T-helper 9 cell (primary cell): Measurements from ENCODE around the gene SLC49A3.
A peak's percentile ranks its signal among the peaks of the same experiment; 100 is the strongest.
"Not testable (repeated sequence)": the region's sequence is repeated elsewhere in the genome, so short reads cannot be mapped to it uniquely, and the experiment has no call there.

ENCODE experiments used
- DNase-seq: peaks from one replicate; pipeline ENCODE4 v3.0.0-alpha.2; 2020

Gene SLC49A3

DNA sequence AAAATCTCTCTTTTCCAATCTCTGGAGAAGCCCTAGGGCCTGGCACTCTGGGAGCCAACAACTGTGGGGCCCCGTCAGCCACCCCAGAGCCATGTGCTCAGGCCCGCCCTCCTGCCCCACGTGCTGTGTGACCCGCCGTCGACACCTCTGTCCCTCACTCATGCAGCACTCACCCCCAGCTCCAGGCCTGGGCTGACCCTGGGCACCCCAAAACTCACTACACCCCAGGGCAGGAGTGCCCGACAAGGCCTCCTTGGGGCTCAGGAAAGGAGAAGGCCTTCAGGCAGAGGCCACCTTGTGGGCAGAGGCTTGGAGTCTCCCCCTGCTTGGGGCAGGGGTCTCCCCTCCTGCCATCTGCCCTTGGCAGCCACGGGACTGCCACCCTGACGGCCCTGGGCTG lies 8.9 kb downstream of the SLC49A3 start:
- DNase-seq: no peak

DNA sequence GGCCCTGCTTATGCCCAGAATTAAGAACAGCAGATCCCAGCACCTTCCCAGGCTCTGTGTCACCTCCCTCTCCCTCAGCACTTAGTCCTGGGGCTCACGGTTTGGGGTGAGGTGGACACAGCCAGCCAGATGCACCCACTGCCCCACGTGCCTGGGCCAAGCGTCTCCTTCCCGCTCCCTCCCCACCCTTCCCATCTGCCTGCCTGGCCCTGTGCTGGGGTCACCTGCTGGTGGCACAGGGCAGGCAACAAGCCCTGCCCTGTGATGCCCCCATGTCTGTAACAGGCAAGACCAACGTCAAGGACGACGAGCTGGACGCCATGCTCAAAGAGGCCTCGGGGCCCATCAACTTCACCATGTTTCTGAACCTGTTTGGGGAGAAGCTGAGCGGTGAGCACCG lies 9.3 kb downstream of the SLC49A3 start:
- no peak for DNase-seq

DNA sequence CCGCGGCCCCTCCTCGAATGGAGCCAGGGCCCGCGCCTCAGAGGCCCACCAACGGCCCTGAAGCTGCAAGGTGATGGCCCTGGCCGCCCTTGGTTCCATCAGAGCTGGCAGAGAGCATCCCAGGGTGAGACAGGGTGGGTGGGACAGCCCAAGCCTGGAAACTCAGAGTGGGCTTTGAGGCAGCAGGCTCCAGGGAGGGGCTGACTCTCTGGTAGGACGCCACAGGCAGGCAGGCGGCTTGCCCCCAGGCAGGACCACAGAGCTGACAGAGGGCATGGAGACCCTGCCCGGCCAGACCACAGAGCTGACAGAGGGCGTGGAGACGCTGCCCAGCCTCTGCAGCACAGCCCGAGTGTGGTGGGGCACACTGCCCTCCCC lies 9.9 kb downstream of the SLC49A3 start:
- no peak for DNase-seq

DNA sequence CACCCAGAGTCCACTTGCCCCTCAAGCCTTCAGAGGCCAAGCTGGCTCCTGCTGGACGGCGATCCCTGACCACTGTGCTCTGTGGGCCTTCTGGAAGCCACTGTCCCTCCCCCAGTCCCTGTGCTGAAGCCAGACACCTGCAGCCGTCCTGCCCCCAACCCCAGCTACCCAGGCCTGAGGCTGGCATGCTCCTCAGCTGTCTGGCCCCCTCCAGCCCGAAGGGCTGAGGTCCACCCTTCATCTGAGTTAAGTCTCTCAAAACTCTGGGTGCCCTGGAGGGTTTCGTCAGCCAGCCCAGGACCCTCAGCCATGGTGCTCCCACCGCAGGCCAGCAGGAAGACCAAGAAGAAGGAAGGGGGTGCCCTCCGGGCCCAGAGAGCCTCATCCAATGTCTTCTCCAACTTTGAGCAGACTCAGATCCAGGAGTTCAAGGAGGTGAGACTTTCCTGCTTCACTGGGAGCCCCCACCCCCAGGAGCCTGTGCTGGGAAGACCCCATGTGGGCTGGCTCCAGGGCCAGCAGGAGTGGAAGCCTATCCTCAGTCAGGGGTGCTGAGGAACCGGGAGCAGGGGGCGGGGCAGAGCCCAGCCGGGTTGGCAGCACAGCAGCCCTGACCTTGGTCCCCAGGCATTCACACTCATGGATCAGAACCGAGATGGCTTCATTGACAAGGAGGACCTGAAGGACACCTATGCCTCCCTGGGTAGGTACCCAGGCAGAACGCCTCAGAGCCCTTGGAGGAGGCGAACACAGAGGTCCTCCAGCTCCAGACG lies 10.4 kb downstream of the SLC49A3 start:
- DNase-seq: no peak

DNA sequence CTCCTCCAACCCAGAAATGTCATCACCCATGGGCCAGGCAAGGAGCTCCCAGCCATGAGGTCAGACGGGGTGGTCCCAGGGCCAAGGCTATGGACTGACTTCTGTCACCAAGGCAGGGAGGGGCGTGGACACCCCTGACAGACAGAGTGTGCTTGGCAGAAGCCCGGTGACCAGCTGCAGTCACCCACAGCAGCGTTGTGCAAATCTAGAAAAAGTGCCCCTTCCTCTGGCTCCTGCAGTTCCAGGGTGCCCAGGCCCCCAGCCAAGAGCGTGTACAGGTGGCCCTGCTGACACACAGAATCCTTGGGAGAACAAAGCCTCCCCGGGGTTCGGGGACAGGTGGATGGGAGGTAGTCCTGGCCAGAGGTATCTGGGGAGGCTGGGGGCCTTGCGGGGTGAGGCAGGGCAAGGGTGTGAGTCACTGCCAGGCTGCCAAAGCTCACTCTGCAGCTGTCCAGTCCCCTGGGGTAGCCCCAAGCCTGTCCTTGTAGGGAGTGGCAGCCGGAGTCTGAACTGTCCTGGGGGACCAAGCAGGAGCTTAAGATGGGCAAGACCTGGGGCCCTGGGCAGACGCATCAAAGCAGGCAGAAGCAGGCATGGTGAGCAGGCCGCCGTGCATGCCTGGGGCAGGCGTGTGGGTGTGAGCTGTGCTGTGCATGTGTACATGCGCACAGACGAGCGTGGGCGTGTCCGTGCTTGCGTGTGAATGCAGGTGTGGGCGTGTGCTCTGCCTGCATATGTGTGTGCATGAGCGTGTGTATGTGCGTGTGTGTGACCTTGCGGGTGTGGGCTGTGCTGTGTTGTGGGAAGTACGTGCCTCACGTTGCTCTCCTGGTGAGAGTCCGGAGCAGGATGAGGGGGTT lies 11.3 kb downstream of the SLC49A3 start:
- no peak for DNase-seq

DNA sequence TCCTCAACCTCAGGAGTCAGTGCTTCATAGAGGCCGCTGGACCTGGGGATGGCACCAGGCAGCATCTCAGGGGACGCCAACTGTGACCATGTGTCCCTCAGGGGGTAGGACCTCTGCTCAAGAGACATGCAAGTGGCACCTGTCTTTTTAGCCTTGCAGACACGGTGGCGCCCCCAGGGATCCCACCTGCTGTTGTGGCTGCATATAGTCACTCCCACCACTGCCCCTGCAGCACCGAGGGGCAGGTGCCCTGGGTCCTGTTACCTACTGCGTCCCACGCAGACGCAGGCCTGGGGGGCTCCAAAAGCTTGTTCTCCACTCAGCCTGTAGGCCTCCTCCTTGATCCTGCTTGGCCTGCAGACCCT lies 12.1 kb downstream of the SLC49A3 start:
- no peak for DNase-seq

DNA sequence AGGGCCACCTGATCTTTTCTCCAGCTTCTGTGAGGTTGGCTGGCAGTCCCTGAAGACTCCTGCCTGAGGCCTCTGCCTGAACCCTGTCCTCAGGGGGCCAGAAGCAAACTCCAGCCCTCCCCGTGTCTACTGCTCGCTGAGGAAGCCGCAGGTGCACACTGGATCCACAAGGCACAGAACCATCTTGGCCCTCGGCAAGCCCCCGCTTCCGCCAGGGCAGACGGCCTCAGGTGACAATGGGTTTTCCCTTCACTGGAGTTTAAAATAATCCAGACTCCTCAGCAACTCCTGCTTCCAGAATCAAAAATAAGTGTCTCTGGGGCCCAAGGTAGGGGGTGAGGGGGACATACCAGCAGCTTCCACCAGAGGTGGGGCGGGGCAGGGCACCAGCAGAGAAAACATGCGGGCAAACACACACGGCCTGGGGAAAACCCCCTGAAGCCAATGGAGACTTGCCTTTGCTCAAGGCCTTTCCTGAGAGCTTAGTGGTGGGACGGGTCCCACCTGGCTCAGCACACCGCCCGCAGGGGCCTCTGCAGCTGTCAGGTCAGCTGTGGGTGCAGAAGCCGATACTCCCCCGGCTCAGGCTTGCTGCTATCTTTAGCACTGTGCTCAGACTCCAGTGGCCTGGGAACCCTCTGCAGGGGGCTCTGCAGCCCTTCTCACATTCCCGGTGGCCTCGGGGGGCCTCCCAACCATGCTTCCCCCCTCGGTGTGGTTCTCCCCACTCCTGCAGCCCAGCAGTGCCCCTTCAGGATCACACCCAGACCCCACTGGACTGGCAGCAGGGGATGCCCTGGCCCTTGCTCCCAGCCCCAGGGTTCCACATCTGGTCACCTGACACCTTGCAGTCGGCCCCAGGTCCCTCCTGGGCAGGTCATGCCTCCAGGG lies 12.7 kb downstream of the SLC49A3 start:
- no peak for DNase-seq

DNA sequence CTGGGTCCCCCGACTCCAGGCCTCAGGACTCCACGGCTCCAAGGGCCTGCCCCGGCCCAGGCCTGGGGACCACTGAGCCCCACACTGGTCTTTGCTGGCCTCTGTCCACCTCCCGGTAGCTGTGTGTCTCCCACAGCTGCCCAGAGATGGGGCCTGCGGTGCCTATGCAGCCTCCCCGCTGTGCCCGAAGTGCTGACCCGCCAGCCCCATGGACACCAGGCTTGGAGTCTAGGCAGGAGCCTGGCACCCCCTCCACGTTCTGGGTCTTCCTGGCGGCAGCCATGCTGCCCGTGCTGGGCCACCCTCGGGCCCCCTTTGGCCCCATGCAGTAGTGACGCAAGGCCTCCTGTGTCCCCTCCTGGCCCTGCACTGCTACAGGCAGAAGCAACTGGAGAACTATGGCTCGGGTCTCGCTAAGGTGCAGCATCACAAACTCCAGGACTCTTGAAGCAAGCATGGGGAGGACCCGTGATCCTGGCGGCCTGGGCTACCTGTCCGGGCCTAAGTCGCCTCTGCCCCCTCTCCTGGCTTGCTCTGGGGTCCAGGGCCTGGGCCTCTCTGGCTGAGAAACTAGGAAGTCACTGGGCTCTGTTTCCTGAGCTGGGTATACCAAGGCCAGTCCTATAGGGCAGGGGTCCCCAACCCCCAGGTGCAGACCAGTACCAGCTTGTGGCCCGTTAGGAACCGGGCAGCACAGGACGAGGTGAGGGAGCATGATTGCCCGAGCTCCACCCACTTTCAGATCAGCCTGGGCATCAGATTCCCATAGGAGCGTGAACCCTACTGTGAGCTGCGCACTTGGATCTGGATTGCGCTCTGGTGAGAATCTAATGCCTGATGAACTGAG lies 13.7 kb downstream of the SLC49A3 start:
- no peak for DNase-seq

DNA sequence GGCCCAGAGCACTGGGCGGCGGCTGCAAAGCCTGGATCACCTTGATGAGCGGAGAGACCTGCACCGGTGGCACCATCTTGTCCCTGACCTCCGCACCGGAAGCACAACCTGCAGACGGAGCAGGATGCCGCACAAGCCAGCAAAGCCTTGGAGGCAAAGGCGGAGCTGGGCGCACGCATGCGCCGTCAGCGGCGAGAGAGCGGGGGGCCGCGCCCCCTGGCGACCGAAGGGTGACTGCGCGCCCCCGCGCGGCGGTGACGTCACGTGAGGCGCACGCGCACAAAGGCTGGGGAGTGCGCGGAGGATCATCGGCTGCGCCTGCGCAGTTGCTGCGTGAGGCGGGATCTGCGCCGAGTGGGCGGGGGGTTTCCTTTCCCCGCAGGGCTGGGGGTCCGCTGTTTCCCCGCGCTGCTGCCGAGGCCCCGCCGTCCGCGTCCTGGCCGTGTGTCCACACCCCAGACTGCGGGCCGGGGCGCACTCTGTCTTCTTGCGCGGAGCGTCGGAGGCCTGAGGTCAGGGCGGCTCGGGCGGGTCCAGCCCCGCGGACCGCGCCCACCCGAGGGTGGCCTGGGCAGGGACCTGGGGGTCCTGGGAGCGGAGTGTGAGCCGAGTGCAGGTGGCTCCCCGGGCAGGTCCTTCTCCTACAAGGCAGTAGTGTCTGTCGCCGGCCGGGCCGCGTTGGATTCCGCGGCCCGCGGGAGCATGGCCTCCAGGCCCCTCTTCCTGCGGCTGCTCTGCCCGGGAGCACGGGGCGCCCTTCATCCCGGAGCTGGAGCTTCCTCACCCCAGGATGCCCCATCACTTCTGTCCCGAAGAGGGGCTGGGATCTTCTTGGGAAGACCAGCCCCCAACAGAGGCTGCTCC lies 14.5 kb downstream of the SLC49A3 start, which contains the start of the genes ATP5ME and MYL5:
ATP5ME (minus strand) TSS at position 105 of the 864 bp plus-strand sequence; CDS start at position 76, 29 bp downstream.
MYL5 (plus strand) TSS at position 371 of the 864 bp plus-strand sequence. CDS start 3,485 bp downstream, outside the sequence.
- DNase-seq: peak; percentile 97

DNA sequence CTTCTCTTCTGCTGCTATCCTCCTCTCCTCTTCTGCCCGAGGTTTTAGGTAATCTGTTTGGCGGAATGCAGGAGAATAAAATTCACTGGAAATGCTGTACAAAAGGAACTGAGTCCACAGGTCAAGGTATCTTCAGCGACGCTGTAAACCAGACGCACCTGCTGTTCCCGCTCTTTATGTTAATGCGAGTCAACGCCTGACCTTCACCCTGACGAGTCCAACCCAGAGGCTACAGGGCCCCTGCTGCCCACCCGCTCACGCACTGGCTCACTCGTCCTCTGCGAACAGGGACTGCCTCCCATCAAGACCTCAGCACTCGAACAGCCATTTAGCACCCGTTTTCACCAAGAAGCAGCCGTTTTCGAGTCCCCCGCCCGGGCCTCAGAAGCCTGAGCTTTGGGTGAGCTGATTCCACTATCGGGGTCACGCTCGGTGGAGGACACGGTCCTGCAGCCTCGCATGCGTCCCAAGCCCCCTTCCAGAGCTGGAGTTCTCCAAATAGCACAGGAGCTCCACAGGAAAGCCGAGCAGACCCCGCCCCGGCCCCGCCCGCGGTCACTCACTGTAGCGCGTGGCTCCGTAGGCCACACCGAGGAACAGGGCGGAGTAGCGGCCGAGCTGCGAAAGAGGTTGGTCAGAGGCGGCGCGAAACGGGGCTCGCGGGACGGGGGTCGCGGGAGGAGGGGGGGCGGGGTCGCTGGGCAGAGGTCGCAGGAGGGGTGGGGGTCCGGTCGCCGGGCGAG lies 15.4 kb downstream of the SLC49A3 start:
- no peak for DNase-seq

DNA sequence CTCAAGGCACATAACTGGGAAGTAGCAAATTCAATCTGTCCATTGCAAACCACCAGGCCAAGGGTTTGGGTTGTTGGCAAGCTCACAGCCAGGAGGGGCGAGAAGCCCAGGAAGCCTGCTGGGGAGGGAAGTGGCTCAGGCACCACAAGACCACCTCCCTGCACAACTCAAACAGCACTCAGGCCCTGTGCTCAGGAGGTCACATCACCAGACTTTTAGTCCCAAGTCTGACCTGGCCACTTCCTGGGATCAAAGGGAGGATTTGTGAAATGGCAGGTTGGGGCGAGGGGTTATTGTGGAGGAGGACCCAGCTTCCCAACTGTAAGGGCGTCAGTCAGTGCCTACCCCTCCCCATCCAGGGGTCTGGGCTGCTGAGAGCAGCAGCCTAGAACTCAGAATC lies 17.2 kb downstream of the SLC49A3 start:
- DNase-seq: no peak

DNA sequence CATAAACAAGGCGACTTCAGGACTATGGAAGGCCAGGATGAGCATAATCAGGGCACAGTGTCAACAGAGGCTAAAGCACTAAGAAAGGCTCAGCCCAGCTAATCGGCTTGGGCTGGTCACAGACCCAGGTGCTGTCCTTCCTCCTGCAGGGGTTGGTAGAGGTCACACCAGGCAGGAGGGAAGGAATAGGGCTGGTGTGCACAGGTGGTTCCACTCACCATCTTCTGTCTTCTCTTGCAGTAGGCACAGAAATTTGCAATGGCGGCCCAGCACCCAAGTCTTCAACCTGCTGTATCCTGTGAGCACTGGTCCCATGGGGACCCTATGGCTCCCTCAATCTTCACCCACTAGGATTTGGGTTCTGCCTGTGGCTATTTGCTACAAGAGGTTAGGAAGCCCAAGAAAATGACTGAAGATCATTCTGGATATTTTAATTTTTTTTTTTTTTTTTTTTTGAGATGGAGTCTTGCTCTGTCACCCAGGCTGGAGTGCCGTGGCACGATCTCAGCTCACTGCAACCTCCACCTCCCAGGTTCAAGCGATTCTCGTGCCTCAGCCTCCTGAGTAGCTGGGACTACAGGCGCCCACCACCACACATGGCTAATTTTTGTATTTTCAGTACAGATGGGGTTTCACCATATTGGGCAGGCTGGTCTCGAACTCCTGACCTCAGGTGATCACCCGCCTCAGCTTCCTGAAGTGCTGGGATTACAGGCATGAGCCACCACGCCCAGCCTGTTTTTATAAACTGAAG lies 19.0 kb downstream of the SLC49A3 start:
- not testable (repeated sequence) for DNase-seq

DNA sequence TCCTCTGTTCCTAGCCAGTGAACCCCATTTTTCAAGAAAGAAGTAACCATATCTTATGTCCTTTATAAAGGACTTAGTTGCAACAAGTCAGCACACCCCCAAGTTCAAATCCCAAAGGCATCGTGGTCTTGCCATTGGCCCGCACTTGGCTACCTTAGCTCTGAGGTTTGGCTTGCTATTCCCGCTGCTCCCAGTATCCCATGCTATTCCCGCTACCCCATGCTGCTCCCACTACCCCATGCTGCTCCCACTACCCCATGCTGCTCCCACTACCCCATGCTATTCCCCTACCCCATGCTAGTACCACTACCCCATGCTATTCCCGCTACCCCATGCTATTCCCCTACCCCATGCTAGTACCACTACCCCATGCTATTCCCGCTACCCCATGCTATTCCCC lies 20.7 kb downstream of the SLC49A3 start:
- not testable (repeated sequence) for DNase-seq

DNA sequence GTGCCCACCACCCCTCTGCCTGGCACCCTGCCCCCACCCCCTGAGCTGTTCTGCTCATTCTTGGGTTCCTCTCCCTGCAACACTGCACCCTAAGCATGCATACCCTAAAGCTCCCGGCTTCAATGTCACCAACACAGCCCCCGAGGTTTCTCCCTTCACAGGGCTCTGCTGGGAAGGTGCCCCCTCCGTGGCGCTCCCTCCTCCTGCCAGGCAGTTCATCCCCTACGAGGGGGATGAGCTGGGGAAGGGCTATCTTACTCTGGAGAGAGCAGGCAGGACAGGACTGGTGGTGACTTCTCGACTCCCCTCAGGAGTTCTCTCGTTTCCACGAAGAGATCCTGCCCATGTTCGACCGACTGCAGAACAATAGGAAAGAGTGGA lies 21.4 kb downstream of the SLC49A3 start:
- DNase-seq: no peak

DNA sequence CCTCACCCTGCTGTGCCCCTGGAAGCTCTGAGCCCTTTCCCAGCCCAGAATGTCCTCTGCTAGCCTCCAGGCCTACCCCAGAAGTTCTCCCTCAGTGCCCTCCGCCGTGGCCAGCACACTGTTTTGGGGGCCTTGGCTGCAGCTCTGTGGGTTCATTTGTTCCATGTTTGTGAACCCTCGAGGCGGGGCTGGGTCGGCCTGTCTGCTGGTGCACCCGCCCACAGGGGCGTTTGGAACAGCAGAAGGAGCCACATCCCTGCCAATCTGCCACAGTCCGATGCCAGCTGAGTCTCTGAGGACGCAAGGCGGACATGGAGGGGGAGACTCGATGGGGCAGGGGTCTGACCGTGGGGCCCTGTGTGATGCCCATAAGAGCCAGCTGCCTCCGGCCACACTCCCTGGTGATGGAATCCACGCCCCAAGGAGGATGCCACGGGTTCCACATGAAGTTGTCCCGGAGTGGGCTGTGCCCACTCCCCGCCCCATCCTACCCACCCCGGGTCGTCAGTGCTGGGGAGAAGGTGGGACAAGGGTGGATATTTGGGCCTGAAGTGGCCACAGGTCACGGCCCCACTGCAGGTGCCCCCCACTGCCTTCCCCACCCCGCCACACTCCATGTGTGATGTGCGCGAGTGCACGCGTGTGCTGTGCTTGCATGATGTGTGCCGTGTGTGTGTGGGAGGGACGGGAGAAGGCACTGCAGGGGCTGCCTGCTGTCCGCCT lies 22.0 kb downstream of the SLC49A3 start:
- no peak for DNase-seq

DNA sequence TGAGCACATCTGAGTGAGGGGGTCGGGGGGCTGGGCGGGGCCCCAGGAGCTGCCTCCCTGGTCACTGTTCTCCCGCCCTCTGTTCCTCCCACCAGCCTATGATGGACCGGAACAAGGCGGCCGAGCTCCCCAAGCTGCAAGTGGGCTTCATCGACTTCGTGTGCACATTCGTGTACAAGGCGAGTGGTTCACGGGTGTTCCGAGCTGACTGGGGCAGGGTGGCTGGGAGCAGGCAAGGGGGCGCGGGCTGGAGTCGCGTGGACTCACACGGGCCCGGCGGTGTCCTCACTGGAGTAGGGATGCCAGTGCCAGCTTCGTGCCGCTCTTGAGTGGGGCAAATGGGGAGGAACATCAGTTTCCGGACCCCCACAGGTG lies 22.5 kb downstream of the SLC49A3 start:
- no peak for DNase-seq

DNA sequence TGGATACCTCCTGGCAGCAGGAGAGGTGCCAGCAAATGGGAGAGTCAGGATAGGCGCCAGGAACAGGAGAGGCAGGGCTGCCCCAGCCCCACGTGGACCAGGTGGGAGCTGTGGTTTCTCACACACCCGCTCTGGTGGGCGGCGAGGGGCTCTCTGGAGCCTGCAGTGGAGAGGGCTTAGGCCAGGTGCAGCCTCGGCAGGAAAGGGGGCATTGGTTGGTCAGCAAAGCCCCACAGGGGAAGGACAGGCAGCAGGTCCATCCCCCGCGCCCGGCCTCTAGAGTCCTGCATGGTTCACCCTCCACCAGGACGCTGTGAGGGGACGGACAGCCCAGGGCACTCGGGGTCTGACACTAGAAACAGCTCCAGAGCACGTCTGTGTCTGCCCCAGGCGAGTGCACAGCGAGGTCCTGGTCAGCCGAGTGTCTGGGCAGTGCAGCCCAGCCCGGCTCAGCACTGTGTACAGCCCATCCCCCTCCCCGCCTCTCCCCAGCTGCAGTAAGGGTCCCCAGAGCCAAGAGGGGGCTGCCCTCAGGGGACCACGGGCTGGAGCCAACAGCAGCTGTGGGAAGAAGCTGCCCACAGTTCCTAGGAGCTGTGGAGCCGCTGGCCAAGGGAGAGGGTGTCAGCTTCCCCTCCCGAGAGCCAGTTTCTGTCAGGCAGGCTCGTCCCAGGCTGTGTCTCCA lies 23.1 kb downstream of the SLC49A3 start:
- no peak for DNase-seq

DNA sequence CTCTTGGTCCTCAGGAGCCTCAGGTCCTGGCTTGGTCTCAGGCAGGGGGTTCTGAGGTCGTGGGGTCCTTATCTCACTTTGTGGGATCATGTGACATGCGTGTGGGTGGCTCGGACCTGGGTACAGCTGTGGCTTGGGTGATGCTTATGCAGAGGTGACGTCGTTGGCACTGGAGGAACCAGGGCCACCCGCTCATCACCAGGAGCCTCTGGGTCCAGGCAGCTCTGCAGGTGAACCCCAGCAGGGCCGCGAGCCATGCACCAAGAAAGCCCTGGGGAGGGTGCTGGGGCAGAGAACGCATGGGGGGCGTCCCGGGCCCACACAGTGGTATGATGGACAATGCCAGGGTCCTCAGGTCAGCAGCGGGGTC lies 23.6 kb downstream of the SLC49A3 start:
- DNase-seq: no peak
